IMR-90 (cell line): ENCODE results near the gene TOR3A. TPM values are rescaled to one million over a fixed set of nuclear protein-coding genes. Genes with fewer than 3 reads are reported as not detected.

Source experiments
- ATAC-seq: fragments of 200-7000 bp; cut with Tn5 transposase; 2 replicates; pipeline ENCODE4 v1.9.1; 2020; ENCODE audit warnings: low read depth, mild to moderate bottlenecking, moderate library complexity
- BruUV-seq: library from RNA; stranded (reverse); fragments of 400-500 nt; replicated peaks from 2 replicates; lab custom pipeline; 2021; lab: Mats Ljungman, UMichigan
- CTCF ChIA-PET: fragments of 300-600 bp; formaldehyde crosslinking; extraction: SDS; loops from one replicate; lab custom pipeline; 2021; ENCODE audit warnings: antibody characterized with exemption; lab: Yijun Ruan, JAX
- POLR2A ChIA-PET: fragments of 300-600 bp; sonication (Branson Sonifier 250); formaldehyde crosslinking; loops from one replicate; lab custom pipeline; 2022; ENCODE audit warnings: antibody characterized with exemption; ENCODE audit not compliant: unreplicated experiment; lab: Charles Lee
- DNase-seq: peaks from one replicate; pipeline ENCODE4 v3.0.0; 2013
- H2AFZ ChIP-seq: replicated peaks from 2 replicates; pipeline ENCODE3; 2013; ENCODE audit warnings: low read length, mild to moderate bottlenecking; ENCODE audit not compliant: poor library complexity
- H2AK5ac ChIP-seq: 2 replicates; pipeline ENCODE4 v1.6.1; 2013; ENCODE audit warnings: low read depth, low read length, inconsistent platforms
- H2AK9ac ChIP-seq: replicated peaks from 2 replicates; pipeline ENCODE3; 2013; ENCODE audit warnings: mild to moderate bottlenecking, low read depth, low read length, moderate library complexity; ENCODE audit not compliant: poor library complexity
- H2BK120ac ChIP-seq: 2 replicates; pipeline ENCODE4 v1.6.1; 2013; ENCODE audit warnings: low read depth, low read length, inconsistent platforms
- H2BK15ac ChIP-seq: 3 replicates; pipeline ENCODE4 v1.6.1; 2013; ENCODE audit warnings: low read depth, low read length, inconsistent platforms
- H2BK20ac ChIP-seq: 2 replicates; pipeline ENCODE4 v1.6.1; 2013; ENCODE audit warnings: low read depth, mild to moderate bottlenecking, inconsistent platforms, low read length, moderate library complexity
- H2BK5ac ChIP-seq: 2 replicates; pipeline ENCODE4 v1.6.1; 2013; ENCODE audit warnings: mild to moderate bottlenecking, low read depth, low read length, inconsistent platforms; ENCODE audit not compliant: poor library complexity, severe bottlenecking
- H3K14ac ChIP-seq: replicated peaks from 2 replicates; pipeline ENCODE4 v1.6.1; 2013; ENCODE audit warnings: low read depth, low read length, inconsistent platforms
- H3K18ac ChIP-seq: 2 replicates; pipeline ENCODE4 v1.6.1; 2013; ENCODE audit warnings: low read depth, low read length, control low read depth
- H3K23ac ChIP-seq: 2 replicates; pipeline ENCODE4 v1.6.1; 2013; ENCODE audit warnings: low read depth, low read length, inconsistent platforms
- H3K27ac ChIP-seq: 2 replicates; pipeline ENCODE4 v1.5.1; 2013; ENCODE audit warnings: mild to moderate bottlenecking, control low read depth, low read length; ENCODE audit not compliant: insufficient read depth
- H3K27me3 ChIP-seq: 2 replicates; pipeline ENCODE4 v1.6.1; 2013; ENCODE audit warnings: low read length; ENCODE audit not compliant: control insufficient read depth, insufficient read depth
- H3K36me3 ChIP-seq: 2 replicates; pipeline ENCODE4 v1.6.1; 2013; ENCODE audit warnings: low read length, mixed read lengths; ENCODE audit not compliant: control insufficient read depth, insufficient read depth
- H3K4ac ChIP-seq: 2 replicates; pipeline ENCODE4 v1.6.1; 2013; ENCODE audit warnings: low read depth, low read length, inconsistent platforms
- H3K4me1 ChIP-seq: 2 replicates; pipeline ENCODE4 v1.6.1; 2013; ENCODE audit warnings: low read length, mixed read lengths; ENCODE audit not compliant: control insufficient read depth, insufficient read depth
- H3K4me2 ChIP-seq: 2 replicates; pipeline ENCODE4 v1.6.1; 2013; ENCODE audit warnings: low read depth, mild to moderate bottlenecking, control low read depth, low read length, moderate library complexity
- H3K4me3 ChIP-seq: 2 replicates; pipeline ENCODE4 v1.5.1; 2013; ENCODE audit warnings: low read depth, mild to moderate bottlenecking, control low read depth, low read length, moderate library complexity; ENCODE audit not compliant: insufficient read depth
- H3K56ac ChIP-seq: 2 replicates; pipeline ENCODE4 v1.6.1; 2013; ENCODE audit warnings: low read length, inconsistent platforms; ENCODE audit not compliant: insufficient read depth; ENCODE audit errors: extremely low read depth
- H3K79me1 ChIP-seq, 2 experiments: 2 replicates each; pipeline ENCODE4 v1.6.1; 2013; ENCODE audit warnings: low read length in 2 of 2, inconsistent platforms in 1 of 2, low read depth in 1 of 2
- H3K9ac ChIP-seq: 2 replicates; pipeline ENCODE4 v1.6.1; 2013; ENCODE audit warnings: low read depth, low read length, control low read depth
- H3K9me1 ChIP-seq: 2 replicates; pipeline ENCODE4 v1.6.1; 2013; ENCODE audit warnings: low read length, inconsistent platforms; ENCODE audit not compliant: insufficient read depth
- H3K9me3 ChIP-seq: 2 replicates; pipeline ENCODE4 v1.6.1; 2013; ENCODE audit warnings: low read length; ENCODE audit not compliant: control insufficient read depth, insufficient read depth
- H4K20me1 ChIP-seq: 2 replicates; pipeline ENCODE4 v1.6.1; 2013; ENCODE audit warnings: low read length, inconsistent platforms; ENCODE audit not compliant: insufficient read depth
- H4K5ac ChIP-seq: 2 replicates; pipeline ENCODE4 v1.6.1; 2013; ENCODE audit warnings: mild to moderate bottlenecking, low read depth, low read length, control low read depth
- H4K8ac ChIP-seq, 2 experiments: 2 replicates each; pipeline ENCODE4 v1.6.1; 2013; ENCODE audit warnings: low read depth in 2 of 2, low read length in 2 of 2, control low read depth in 1 of 2, inconsistent platforms in 1 of 2
- H4K91ac ChIP-seq: 2 replicates; pipeline ENCODE4 v1.6.1; 2013; ENCODE audit warnings: low read depth, low read length, inconsistent platforms; ENCODE audit not compliant: insufficient read depth
- CTCF ChIP-seq: conservative IDR thresholded peaks from 2 replicates; pipeline ENCODE4 v1.5.1; 2012; ENCODE audit warnings: mild to moderate bottlenecking, low read depth, low read length, improper control_type of control experiment
- MAZ ChIP-seq: IDR thresholded peaks from 2 replicates; pipeline ENCODE4 v1.6.1; 2012; ENCODE audit warnings: low read depth, mild to moderate bottlenecking, low read length, improper control_type of control experiment, moderate library complexity, borderline replicate concordance
- MXI1 ChIP-seq: IDR thresholded peaks from 2 replicates; pipeline ENCODE4 v1.6.1; 2012; ENCODE audit warnings: low read depth, mild to moderate bottlenecking, low read length, moderate library complexity, borderline replicate concordance
- POLR2A ChIP-seq: IDR thresholded peaks from 2 replicates; pipeline ENCODE4 v1.6.1; 2012; ENCODE audit warnings: mild to moderate bottlenecking, low read depth, low read length
- SMC3 ChIP-seq: fragments of 150-350 bp; IDR thresholded peaks from 2 replicates; pipeline ENCODE4 v1.6.1; 2016; ENCODE audit warnings: low read depth, mild to moderate bottlenecking, antibody characterized with exemption, low read length, moderate library complexity
- WGBS, 2 experiments: methylation state at CpG; one replicate each; pipeline versions ENCODE4 v1.1.5 to v1.1.7; 2013; ENCODE audit warnings: missing lambda C conversion rate in 2 of 2; ENCODE audit not compliant: insufficient read length in 1 of 2; ENCODE audit errors: extremely low coverage in 2 of 2; 5-methylcytosine and 5-hydroxymethylcytosine counted together
- dilution Hi-C: fragments of 300-500 bp; cut with HindIII; formaldehyde crosslinking; loops from one replicate; pipeline ENCODE4 v1.14.3; 2018; ENCODE audit warnings: low sequenced_read_pairs; ENCODE audit not compliant: unreplicated experiment
- in situ Hi-C: fragments of 300-500 bp; cut with MboI; formaldehyde crosslinking; loops from 3 replicates; pipeline ENCODE4 v1.14.3; 2019; ENCODE audit warnings: low sequenced_read_pairs, inconsistent platforms, mixed read lengths
- intact Hi-C: fragments of 100-400 bp; cut with micrococcal nuclease; formaldehyde crosslinking; loops from 2 replicates; pipeline ENCODE4 v1.10.0; 2022
- polyA plus RNA-seq, 3 experiments: library from polyadenylated mRNA; depleted of rRNA; stranded (reverse); fragments of >200 nt; gene quantifications; 2 replicates each; pipeline ENCODE4 v1.2.3, GENCODE V29; 2012; ENCODE audit warnings: low replicate concordance in 1 of 3
- total RNA-seq: library from RNA; depleted of rRNA; stranded (reverse); fragments of >200 nt; gene quantifications from 2 replicates; pipeline ENCODE4 v1.2.3, GENCODE V29; 2012

Gene TOR3A
- total and polyA plus RNA-seq, 2 of the 4 experiments (the other 2 are of a cell fraction): 16.8 to 22.2 TPM

- Histone ChIP-seq H3K9ac (no peak overlapping the region), H4K20me1 (0 out of 2 replicates have a peak, but pooled peaks cover 3% of the 10 kb centered on the region), H3K4me3 (no peak overlapping the region), H2AK5ac (no peak overlapping the region), H2BK5ac (no peak overlapping the region), H4K8ac (no peak overlapping the region), H3K36me3 (peaks cover 42% of the 10 kb centered on the region), H3K14ac (no peak overlapping the region), H3K9me1 (peaks cover 18% of the 10 kb centered on the region), H4K91ac (no peak overlapping the region), H2BK20ac (no peak overlapping the region), H3K27ac (no peak overlapping the region), H2BK120ac (no peak overlapping the region), H2AK9ac (no peak overlapping the region), H3K18ac (no peak overlapping the region), H3K4ac (no peak overlapping the region), H3K4me1 (peaks cover 10% of the 10 kb centered on the region), H3K56ac (no peak overlapping the region), H3K4me2 (no peak overlapping the region), H3K27me3 (no peaks in the 10 kb centered on the region), H3K79me1 (peaks cover 5 to 72% of the 10 kb centered on the region in 2 experiments; a peak in 3 of 4 replicates), H4K5ac (no peak overlapping the region), H2AFZ (no peak overlapping the region), H3K9me3 (no peaks in the 10 kb centered on the region), H3K23ac (no peak overlapping the region), H2BK15ac (no peak overlapping the region)
- POLR2A ChIA-PET: interaction anchor here (0.5 kb wide), 1 partner anchor 155 kb away, joined by 4 read pairs; no protein-coding TSS in a partner anchor
- CTCF ChIA-PET: no interaction called here
- ATAC-seq: no peak
- 100% methylated on average over 1 of the region's 5 CpGs; no CpG with 5 or more reads in 1 of the 2 experiments for WGBS, 2 experiments
- intact Hi-C loops: no loop called here
- DNase-seq: no peak
- BruUV-seq: no TSS peak
- in situ Hi-C loops: no loop called here
- dilution Hi-C loops: no loop called here
- TF ChIP-seq POLR2A (no peak), CTCF (no peak), MAZ (no peak), SMC3 (no peak), MXI1 (no peak)
These were observed 12.9 kb downstream of the TOR3A start for GRCh38 chr1:179094818-179095217.
